Measurements from ENCODE around the gene GREB1L.

DNA sequence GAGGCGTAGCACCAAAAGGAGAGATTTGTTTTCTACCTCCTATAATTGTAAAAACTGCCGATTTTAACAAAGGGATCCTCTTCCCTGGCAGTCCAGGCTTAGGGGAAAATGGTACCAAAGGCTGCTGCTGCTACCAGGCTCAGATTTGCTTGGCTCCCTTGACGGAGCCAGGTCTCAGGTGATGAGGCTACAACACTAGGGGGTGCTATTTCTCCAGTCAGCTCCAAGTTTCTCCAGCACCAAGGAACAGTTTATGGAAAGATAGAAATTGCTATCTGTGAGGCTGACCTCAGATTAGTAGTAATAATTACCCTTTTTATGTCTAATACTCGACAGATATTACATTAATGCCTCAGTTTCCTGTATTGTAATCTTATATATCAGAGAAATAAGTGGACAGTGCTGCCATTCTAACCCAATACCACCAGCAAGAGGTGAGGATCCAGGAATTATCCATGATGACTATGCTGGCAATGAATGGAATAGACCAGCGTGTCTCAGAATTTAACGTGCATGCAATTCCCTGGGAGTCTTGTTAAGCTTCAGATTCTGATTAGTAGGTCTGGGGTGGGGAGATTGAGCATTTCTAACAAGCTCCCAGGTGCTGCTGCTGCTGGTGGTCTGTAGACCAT is 247.2 kb downstream of the GREB1L start:
- TF ChIP-seq, protein P1, sequence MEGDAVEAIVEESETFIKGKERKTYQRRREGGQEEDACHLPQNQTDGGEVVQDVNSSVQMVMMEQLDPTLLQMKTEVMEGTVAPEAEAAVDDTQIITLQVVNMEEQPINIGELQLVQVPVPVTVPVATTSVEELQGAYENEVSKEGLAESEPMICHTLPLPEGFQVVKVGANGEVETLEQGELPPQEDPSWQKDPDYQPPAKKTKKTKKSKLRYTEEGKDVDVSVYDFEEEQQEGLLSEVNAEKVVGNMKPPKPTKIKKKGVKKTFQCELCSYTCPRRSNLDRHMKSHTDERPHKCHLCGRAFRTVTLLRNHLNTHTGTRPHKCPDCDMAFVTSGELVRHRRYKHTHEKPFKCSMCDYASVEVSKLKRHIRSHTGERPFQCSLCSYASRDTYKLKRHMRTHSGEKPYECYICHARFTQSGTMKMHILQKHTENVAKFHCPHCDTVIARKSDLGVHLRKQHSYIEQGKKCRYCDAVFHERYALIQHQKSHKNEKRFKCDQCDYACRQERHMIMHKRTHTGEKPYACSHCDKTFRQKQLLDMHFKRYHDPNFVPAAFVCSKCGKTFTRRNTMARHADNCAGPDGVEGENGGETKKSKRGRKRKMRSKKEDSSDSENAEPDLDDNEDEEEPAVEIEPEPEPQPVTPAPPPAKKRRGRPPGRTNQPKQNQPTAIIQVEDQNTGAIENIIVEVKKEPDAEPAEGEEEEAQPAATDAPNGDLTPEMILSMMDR (IDR thresholded peaks at IDR 0.05): peak; percentile 73 to 87 (median 82)
- no peak for TF ChIP-seq POLR2A (IDR thresholded peaks at IDR 0.05)

Measured in right lobe of liver (tissue), 4 donors.